ENCODE results near the gene MICAL2. TPM values are rescaled to one million over a fixed set of nuclear protein-coding genes. Genes with fewer than 3 reads are reported as not detected.

The MICAL2 gene
- total RNA-seq, 1 donor from 2014 or later: 21.7 TPM

DNA sequence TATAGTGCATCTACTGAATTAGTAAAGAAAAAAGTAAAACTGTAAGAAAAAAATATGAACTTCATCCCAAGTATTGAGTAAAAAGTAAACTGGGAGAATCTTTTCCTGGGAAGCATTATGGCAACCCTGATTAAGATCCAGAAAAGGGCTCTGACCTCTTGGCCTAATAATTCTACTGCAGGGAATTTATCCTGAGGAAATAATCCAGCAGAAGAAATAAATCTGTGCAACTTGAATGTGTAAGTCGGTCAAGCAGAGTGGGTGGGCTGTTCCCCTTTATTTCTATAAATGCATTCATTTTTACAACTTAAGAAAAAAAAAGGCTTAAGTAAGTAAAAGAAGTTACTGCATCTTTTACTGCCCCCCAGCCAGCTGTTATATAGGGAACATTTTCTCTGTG, 155.7 kb downstream of the MICAL2 start:
- Mint-ChIP-seq H3K4me3 (ENCODE audit: unreplicated experiment) (no peak overlapping the region), H3K4me1 (ENCODE audit: unreplicated experiment) (peaks cover 15% of the 10 kb centered on the region), H3K27me3 (ENCODE audit: unreplicated experiment) (peaks cover 6% of the 10 kb centered on the region), H3K27ac (ENCODE audit: unreplicated experiment) (no peak overlapping the region), H3K9me3 (ENCODE audit: unreplicated experiment) (no peaks in the 10 kb centered on the region), H3K36me3 (ENCODE audit: low read depth, unreplicated experiment) (peaks cover 5% of the 10 kb centered on the region)
- DNase-seq (ENCODE audit: low spot score): no peak
- TF ChIP-seq, protein P1, sequence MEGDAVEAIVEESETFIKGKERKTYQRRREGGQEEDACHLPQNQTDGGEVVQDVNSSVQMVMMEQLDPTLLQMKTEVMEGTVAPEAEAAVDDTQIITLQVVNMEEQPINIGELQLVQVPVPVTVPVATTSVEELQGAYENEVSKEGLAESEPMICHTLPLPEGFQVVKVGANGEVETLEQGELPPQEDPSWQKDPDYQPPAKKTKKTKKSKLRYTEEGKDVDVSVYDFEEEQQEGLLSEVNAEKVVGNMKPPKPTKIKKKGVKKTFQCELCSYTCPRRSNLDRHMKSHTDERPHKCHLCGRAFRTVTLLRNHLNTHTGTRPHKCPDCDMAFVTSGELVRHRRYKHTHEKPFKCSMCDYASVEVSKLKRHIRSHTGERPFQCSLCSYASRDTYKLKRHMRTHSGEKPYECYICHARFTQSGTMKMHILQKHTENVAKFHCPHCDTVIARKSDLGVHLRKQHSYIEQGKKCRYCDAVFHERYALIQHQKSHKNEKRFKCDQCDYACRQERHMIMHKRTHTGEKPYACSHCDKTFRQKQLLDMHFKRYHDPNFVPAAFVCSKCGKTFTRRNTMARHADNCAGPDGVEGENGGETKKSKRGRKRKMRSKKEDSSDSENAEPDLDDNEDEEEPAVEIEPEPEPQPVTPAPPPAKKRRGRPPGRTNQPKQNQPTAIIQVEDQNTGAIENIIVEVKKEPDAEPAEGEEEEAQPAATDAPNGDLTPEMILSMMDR (IDR thresholded peaks at IDR 0.05; ENCODE audit: unreplicated experiment): no peak

DNA sequence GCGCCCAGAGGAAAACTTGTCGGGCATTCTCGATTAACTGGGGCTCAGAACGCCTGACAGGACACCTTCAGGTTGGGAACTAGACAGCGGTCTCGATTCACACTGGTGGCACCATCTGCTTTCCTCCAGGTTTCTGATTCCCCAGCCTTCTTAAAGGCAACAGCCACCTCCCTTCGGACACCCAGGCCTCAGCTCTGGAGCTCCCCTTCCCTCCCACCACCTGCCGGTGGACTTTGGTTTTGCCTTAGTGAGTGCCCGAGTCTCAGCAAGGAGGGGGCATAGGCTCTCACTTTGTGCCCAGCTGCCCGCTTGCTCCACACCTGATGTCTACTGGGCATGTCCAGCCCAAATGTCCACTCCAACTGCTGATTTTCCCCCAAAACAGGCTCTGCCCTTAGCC, 156.6 kb downstream of the MICAL2 start:
- TF ChIP-seq, protein P1 (IDR thresholded peaks at IDR 0.05; ENCODE audit: unreplicated experiment): no peak
- H3K9me3 Mint-ChIP-seq (ENCODE audit: unreplicated experiment): no peaks in the 10 kb centered on the region
- H3K4me1 Mint-ChIP-seq (ENCODE audit: unreplicated experiment): peaks cover 15% of the 10 kb centered on the region
- no peak overlapping the region for H3K4me3 Mint-ChIP-seq (ENCODE audit: unreplicated experiment)
- no peak overlapping the region for H3K27ac Mint-ChIP-seq (ENCODE audit: unreplicated experiment)
- no peak for DNase-seq (ENCODE audit: low spot score)
- peaks cover 5% of the 10 kb centered on the region for H3K36me3 Mint-ChIP-seq (ENCODE audit: low read depth, unreplicated experiment)
- H3K27me3 Mint-ChIP-seq (ENCODE audit: unreplicated experiment): peaks cover 6% of the 10 kb centered on the region

DNA sequence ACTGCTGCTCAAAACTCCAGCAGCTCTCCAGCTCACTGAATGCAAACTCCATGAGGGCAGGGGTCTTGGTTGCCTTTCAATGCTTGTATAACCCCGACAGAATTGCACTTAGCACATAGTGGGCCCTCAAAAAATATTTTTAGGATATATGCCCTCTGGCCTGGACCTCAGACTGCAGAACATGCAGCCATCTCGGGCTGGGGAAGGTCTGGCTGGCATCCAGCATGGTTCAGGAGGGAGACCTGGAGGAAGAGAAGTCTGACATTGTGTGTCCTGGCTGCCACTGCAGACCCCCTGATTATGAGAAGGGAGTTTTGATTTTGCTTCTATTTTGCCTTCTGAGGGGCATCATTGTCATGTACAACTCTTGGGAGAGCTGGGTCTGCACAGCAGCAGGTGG, 157.5 kb downstream of the MICAL2 start:
- H3K9me3 Mint-ChIP-seq (ENCODE audit: unreplicated experiment): no peaks in the 10 kb centered on the region
- H3K4me3 Mint-ChIP-seq (ENCODE audit: unreplicated experiment): no peak overlapping the region
- no peak overlapping the region for H3K27ac Mint-ChIP-seq (ENCODE audit: unreplicated experiment)
- H3K36me3 Mint-ChIP-seq (ENCODE audit: low read depth, unreplicated experiment): peaks cover 5% of the 10 kb centered on the region
- peaks cover 6% of the 10 kb centered on the region for H3K27me3 Mint-ChIP-seq (ENCODE audit: unreplicated experiment)
- DNase-seq (ENCODE audit: low spot score): no peak
- TF ChIP-seq, protein P1 (IDR thresholded peaks at IDR 0.05; ENCODE audit: unreplicated experiment): no peak
- peaks cover 15% of the 10 kb centered on the region for H3K4me1 Mint-ChIP-seq (ENCODE audit: unreplicated experiment)

DNA sequence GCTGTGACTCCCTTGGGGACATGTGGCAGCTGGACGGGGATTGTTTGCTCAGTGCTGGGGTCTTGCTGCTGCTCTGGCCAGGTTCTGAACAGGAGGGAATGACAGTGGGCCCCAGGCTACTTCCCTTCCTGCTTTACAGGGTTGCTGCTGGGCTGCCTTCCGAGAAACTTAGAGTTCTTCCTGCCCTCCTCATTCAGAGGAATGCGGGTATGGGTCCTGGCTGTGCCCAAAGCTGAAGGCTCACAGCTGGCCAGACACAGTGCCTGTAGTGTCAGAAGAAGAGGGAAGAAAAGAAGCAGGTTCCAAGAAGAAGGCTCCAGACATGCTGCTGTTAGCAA, 158.7 kb downstream of the MICAL2 start:
- Mint-ChIP-seq H3K4me3 (ENCODE audit: unreplicated experiment) (no peak overlapping the region), H3K4me1 (ENCODE audit: unreplicated experiment) (peaks cover 15% of the 10 kb centered on the region), H3K27me3 (ENCODE audit: unreplicated experiment) (peaks cover 6% of the 10 kb centered on the region), H3K9me3 (ENCODE audit: unreplicated experiment) (no peaks in the 10 kb centered on the region), H3K27ac (ENCODE audit: unreplicated experiment) (peak overlapping the region; percentile 42), H3K36me3 (ENCODE audit: low read depth, unreplicated experiment) (no peaks in the 10 kb centered on the region)
- no peak for DNase-seq (ENCODE audit: low spot score)
- TF ChIP-seq, protein P1 (IDR thresholded peaks at IDR 0.05; ENCODE audit: unreplicated experiment): no peak

DNA sequence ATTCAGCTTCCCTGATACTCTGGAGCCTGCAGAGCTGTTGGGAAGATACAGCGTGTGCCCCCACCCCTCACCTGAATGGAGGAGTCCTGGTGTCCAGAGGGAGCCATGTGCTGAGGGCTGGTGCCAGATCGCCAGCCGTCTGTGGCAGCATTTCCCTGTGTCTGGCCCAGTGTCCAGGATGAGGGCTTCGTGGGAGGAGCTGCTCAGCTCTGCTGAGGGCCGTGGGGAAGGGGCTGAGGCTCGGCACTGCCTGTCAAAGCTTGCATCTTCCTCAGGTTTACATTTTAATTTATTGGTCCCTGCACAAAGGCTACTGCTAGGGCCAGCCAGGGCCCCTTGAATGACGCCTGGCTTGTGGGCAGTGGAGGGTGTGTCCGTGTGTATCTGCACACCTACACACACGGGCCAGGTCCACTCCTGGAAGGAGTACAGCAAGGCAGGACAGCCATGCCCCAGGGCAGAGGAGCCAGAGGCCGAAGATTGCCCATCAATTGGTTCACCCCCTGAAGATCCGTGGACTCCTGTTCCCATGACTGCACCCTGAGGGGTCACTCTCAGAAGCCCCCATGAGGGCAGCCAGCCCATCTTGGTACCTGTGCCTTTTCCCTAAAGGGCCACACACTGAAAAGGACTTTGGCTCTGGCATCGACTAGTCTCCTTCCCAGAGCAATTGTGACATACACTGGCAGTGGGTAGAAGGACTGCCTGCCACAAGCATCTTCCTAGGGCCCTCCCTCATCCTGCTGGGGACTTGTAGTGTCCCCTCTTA, 159.2 kb downstream of the MICAL2 start:
- no peak overlapping the region for H3K27ac Mint-ChIP-seq (ENCODE audit: unreplicated experiment)
- peaks cover 10% of the 10 kb centered on the region for H3K27me3 Mint-ChIP-seq (ENCODE audit: unreplicated experiment)
- TF ChIP-seq, protein P1 (IDR thresholded peaks at IDR 0.05; ENCODE audit: unreplicated experiment): no peak
- peaks cover 15% of the 10 kb centered on the region for H3K4me1 Mint-ChIP-seq (ENCODE audit: unreplicated experiment)
- H3K4me3 Mint-ChIP-seq (ENCODE audit: unreplicated experiment): no peak overlapping the region
- H3K36me3 Mint-ChIP-seq (ENCODE audit: low read depth, unreplicated experiment): no peaks in the 10 kb centered on the region
- no peak for DNase-seq (ENCODE audit: low spot score)
- no peaks in the 10 kb centered on the region for H3K9me3 Mint-ChIP-seq (ENCODE audit: unreplicated experiment)
